ENCODE measurements around the gene PARD3B.

The PARD3B gene

DNA sequence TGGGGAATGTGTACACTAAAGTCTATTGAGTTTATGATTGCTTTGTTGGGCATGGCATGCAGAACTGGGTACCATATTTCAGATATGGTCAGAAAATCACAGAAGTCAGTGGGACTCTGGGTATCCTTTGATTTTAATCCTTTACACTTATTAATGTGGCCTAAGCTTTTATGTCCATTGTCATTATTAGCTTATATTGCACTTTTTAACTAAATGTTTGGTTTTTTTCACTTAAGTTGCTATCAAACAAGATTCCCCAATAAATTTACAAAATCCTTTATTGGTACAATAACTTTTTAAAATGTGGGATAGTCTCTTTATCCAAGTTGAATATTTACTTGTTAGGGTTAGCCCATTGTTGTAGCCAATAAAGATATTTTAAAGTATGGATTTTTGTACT lies 902.9 kb downstream of the PARD3B start:
- H3K36me3 Mint-ChIP-seq (ENCODE audit: low read depth) = peaks cover 9% of the 10 kb centered on the region
- H3K27ac Mint-ChIP-seq = no peak overlapping the region
- H3K27me3 Mint-ChIP-seq (ENCODE audit: low read depth) = peaks cover 3% of the 10 kb centered on the region
- H3K9me3 Mint-ChIP-seq = peaks cover 4% of the 10 kb centered on the region
- H3K4me3 Mint-ChIP-seq = no peak overlapping the region
- H3K4me1 Mint-ChIP-seq = no peaks in the 10 kb centered on the region
- TF ChIP-seq, protein P1, sequence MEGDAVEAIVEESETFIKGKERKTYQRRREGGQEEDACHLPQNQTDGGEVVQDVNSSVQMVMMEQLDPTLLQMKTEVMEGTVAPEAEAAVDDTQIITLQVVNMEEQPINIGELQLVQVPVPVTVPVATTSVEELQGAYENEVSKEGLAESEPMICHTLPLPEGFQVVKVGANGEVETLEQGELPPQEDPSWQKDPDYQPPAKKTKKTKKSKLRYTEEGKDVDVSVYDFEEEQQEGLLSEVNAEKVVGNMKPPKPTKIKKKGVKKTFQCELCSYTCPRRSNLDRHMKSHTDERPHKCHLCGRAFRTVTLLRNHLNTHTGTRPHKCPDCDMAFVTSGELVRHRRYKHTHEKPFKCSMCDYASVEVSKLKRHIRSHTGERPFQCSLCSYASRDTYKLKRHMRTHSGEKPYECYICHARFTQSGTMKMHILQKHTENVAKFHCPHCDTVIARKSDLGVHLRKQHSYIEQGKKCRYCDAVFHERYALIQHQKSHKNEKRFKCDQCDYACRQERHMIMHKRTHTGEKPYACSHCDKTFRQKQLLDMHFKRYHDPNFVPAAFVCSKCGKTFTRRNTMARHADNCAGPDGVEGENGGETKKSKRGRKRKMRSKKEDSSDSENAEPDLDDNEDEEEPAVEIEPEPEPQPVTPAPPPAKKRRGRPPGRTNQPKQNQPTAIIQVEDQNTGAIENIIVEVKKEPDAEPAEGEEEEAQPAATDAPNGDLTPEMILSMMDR (IDR thresholded peaks at IDR 0.05; ENCODE audit: unreplicated experiment in 3 of 3) = no peak

DNA sequence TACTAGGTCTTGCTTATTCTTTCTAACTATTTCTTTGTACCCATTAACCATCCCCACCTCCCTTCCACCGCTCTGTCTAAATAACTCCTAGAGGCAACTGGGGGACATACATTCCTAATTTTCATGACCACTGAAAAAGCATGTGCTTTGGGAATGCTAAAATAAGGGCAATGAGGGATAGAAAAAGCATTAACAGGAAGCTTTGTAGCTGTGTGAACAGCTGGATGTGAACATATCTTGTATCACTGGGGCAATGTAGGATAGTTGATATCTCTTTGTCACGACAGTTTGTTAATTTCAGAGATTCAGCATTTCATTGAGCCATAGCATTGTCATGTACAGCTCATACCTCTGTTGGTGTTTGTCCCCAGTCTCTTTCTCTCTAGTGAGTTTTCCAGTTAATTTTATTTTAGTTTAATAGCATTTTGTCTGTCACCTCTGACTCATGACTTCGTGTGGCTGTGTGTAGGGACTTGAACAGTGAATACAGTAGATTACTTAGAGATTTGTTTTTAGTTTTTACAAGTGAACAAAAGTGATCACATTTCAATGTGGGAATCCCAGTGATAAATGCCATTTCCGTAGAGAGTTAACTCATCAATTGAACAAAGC lies 906.7 kb downstream of the PARD3B start:
- TF ChIP-seq, protein P1 (IDR thresholded peaks at IDR 0.05; ENCODE audit: unreplicated experiment in 3 of 3) = no peak

DNA sequence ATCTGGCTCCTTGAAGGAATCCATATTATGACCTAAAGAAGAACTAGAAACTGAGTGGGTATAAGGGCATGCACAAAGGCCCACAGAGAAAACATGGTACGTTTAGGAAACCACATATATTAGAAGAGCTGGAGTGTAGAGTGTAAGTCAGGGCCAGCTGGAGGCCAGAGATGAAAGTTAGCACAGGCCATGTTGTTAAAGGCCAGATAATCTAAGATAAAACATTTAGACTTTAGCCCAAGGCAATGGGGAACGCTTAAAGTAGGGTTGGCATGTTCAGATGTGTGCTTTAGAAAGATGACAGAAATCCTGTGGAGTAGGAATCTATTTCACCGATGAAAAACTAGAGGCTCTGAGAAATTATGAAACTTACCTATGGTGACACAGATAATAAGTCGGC lies 907.9 kb downstream of the PARD3B start:
- H3K36me3 Mint-ChIP-seq (ENCODE audit: low read depth) = peaks cover 2% of the 10 kb centered on the region
- no peaks in the 10 kb centered on the region for H3K27me3 Mint-ChIP-seq (ENCODE audit: low read depth)
- no peaks in the 10 kb centered on the region for H3K9me3 Mint-ChIP-seq
- no peak overlapping the region for H3K27ac Mint-ChIP-seq
- no peaks in the 10 kb centered on the region for H3K4me1 Mint-ChIP-seq
- TF ChIP-seq, protein P1 (IDR thresholded peaks at IDR 0.05; ENCODE audit: unreplicated experiment in 3 of 3) = no peak
- no peak overlapping the region for H3K4me3 Mint-ChIP-seq

More for the DNA sequence above, 906.7 kb downstream of the PARD3B start:
- H3K27ac Mint-ChIP-seq = no peak overlapping the region
- no peak overlapping the region for H3K4me3 Mint-ChIP-seq
- H3K4me1 Mint-ChIP-seq = no peaks in the 10 kb centered on the region
- no peaks in the 10 kb centered on the region for H3K27me3 Mint-ChIP-seq (ENCODE audit: low read depth)
- no peaks in the 10 kb centered on the region for H3K9me3 Mint-ChIP-seq
- H3K36me3 Mint-ChIP-seq (ENCODE audit: low read depth) = no peaks in the 10 kb centered on the region

DNA sequence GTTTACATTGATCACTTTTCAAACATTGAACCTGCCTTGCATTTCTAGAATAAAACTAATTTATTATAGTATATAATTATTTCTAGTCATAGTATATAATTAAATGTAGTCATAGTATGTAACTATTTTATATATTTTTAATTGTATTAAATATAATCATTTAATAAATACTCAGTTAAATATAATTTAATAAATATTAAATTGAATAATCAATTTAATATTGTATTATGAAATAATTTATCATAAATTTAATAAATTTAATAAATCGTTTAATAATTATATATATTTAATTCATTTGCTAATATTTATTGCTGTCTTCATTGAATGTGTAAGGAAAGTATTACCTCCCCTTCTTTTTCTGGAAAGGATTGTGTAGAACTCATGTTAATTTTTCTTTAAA lies 911.4 kb downstream of the PARD3B start:
- Mint-ChIP-seq H3K4me1 (no peaks in the 10 kb centered on the region), H3K27ac (no peak overlapping the region), H3K27me3 (ENCODE audit: low read depth) (no peaks in the 10 kb centered on the region), H3K9me3 (no peaks in the 10 kb centered on the region), H3K4me3 (no peak overlapping the region), H3K36me3 (ENCODE audit: low read depth) (peaks cover 3% of the 10 kb centered on the region)
- TF ChIP-seq, protein P1 (IDR thresholded peaks at IDR 0.05; ENCODE audit: unreplicated experiment in 3 of 3) = no peak

DNA sequence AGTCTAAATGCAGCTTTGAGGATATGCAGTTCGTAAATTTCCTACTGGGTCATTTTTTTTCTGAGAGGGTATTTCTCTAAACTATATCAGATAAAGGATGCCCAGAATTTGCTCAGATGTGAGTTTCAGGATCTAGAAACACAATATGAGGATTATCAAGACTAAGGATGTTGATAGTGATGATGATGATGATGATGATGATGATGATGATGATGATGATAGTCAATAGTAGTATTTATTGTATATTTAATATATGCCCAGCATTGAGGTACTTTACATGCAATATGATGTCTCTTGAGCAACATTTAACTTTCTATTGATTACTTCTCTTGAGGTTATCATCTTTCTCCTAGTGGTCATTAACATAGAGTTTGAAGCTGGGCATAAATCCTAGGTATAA lies 914.9 kb downstream of the PARD3B start:
- Mint-ChIP-seq H3K27me3 (ENCODE audit: low read depth) (no peaks in the 10 kb centered on the region), H3K9me3 (no peaks in the 10 kb centered on the region), H3K36me3 (ENCODE audit: low read depth) (peaks cover 3% of the 10 kb centered on the region), H3K4me3 (no peak overlapping the region), H3K27ac (no peak overlapping the region), H3K4me1 (peaks cover 5% of the 10 kb centered on the region)
- TF ChIP-seq, protein P1 (IDR thresholded peaks at IDR 0.05; ENCODE audit: unreplicated experiment in 3 of 3) = no peak

DNA sequence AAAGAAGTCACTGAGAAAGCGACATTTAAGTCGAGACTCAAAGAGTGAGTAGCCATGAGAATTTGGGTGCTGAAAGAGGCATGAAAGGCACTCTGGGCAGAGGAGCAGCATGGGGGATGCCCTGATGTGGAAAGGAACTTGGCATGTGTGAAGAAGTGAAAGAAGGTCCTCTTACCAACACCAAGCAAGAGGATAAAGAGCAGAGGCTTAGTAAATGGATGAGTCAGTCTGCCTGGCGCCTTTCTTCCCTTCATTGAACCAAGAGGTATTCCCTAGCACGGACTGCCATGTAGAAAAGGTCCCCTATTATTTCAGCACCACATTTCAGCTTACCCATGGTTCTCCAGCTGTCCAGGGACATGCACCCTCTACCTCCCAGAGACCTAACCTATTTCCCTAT lies 915.9 kb downstream of the PARD3B start:
- peaks cover 3% of the 10 kb centered on the region for H3K36me3 Mint-ChIP-seq (ENCODE audit: low read depth)
- H3K9me3 Mint-ChIP-seq = no peaks in the 10 kb centered on the region
- TF ChIP-seq, protein P1 (IDR thresholded peaks at IDR 0.05; ENCODE audit: unreplicated experiment in 3 of 3) = no peak
- H3K27me3 Mint-ChIP-seq (ENCODE audit: low read depth) = no peaks in the 10 kb centered on the region
- H3K4me3 Mint-ChIP-seq = no peak overlapping the region
- peaks cover 5% of the 10 kb centered on the region for H3K4me1 Mint-ChIP-seq
- H3K27ac Mint-ChIP-seq = no peak overlapping the region

All from nephron (organoid).